ENCODE measurements around the gene MOV10L1.

DNA sequence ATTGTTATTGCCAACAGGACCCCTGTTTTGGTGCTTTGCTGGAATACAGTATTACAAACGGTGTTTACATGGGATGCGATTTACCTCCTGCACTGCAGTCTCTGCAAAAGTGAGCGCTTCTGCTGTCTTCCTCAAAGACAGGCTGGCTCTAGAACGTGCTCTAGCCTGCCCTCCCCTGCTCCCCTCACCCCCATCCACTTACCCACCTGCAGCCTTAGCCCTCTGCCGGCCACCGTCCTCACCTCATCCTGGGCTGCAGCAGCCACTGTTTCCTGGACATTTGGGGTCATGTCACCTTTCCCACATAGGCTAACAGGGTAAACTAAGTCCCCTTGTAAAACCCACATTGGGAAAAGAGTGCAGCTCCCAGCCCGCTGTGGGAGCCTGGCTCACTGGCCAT, 71.1 kb downstream of the MOV10L1 start:
- TF ChIP-seq, protein P1, sequence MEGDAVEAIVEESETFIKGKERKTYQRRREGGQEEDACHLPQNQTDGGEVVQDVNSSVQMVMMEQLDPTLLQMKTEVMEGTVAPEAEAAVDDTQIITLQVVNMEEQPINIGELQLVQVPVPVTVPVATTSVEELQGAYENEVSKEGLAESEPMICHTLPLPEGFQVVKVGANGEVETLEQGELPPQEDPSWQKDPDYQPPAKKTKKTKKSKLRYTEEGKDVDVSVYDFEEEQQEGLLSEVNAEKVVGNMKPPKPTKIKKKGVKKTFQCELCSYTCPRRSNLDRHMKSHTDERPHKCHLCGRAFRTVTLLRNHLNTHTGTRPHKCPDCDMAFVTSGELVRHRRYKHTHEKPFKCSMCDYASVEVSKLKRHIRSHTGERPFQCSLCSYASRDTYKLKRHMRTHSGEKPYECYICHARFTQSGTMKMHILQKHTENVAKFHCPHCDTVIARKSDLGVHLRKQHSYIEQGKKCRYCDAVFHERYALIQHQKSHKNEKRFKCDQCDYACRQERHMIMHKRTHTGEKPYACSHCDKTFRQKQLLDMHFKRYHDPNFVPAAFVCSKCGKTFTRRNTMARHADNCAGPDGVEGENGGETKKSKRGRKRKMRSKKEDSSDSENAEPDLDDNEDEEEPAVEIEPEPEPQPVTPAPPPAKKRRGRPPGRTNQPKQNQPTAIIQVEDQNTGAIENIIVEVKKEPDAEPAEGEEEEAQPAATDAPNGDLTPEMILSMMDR (conservative IDR thresholded peaks at IDR 0.05; ENCODE audit: low read length), result no peak
- TF ChIP-seq EZH2phosphoT487 (IDR thresholded peaks at IDR 0.05; ENCODE audit: borderline replicate concordance, low read depth, low read length), result no peak
